RWPE1 (cell line): ENCODE data around the gene SYNE2.
A peak's percentile ranks its signal among the peaks of the same experiment; 100 is the strongest.

Experiments used
- CTCF ChIA-PET: fragments of 350-600 bp; sonication (Branson Sonifier 250); formaldehyde crosslinking; extraction: SDS; loops from one replicate; lab custom pipeline; 2021; lab: Yijun Ruan, JAX
- POLR2A ChIA-PET: fragments of 400-600 bp; formaldehyde crosslinking; extraction: SDS; loops from one replicate; lab custom pipeline; 2020; ENCODE audit warnings: antibody characterized with exemption; ENCODE audit not compliant: low non-redundant PET; lab: Yijun Ruan, JAX
- DNase-seq: peaks from one replicate; pipeline ENCODE4 v3.0.0; 2012; ENCODE audit warnings: low spot score
- H3K27ac ChIP-seq: fragments of 450-650 bp; 2 replicates; pipeline ENCODE4 v1.5.1; 2017
- TF ChIP-seq, protein P1 (sequence below): fragments of 450-650 bp; conservative IDR thresholded peaks from 2 replicates; pipeline ENCODE4 v1.5.1; 2017; ENCODE audit warnings: low read depth, mild to moderate bottlenecking

The SYNE2 gene

DNA sequence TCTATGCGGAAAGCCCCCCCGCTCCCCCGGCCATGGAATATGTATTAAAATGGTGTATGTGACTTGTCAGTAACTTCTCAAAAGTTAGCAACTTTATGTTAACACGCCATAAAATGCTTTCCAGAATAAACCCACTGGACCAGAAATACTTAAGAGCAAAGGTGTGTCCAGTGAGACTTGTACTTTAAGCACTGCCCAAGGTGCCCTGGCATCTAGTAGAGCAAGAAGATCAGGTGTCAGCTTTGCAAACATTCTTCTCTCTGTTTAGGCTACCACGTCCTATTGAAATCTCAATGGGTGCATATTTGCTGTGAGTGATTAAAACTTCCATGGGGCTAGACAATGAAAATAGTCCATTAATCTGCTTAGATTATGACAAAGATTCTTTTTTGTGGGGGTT is 240.1 kb downstream of the SYNE2 start:
- CTCF ChIA-PET: no interaction called here
- no peak overlapping the region for H3K27ac ChIP-seq
- no peak for DNase-seq
- TF ChIP-seq, protein P1, sequence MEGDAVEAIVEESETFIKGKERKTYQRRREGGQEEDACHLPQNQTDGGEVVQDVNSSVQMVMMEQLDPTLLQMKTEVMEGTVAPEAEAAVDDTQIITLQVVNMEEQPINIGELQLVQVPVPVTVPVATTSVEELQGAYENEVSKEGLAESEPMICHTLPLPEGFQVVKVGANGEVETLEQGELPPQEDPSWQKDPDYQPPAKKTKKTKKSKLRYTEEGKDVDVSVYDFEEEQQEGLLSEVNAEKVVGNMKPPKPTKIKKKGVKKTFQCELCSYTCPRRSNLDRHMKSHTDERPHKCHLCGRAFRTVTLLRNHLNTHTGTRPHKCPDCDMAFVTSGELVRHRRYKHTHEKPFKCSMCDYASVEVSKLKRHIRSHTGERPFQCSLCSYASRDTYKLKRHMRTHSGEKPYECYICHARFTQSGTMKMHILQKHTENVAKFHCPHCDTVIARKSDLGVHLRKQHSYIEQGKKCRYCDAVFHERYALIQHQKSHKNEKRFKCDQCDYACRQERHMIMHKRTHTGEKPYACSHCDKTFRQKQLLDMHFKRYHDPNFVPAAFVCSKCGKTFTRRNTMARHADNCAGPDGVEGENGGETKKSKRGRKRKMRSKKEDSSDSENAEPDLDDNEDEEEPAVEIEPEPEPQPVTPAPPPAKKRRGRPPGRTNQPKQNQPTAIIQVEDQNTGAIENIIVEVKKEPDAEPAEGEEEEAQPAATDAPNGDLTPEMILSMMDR: no peak
- POLR2A ChIA-PET: no interaction called here

DNA sequence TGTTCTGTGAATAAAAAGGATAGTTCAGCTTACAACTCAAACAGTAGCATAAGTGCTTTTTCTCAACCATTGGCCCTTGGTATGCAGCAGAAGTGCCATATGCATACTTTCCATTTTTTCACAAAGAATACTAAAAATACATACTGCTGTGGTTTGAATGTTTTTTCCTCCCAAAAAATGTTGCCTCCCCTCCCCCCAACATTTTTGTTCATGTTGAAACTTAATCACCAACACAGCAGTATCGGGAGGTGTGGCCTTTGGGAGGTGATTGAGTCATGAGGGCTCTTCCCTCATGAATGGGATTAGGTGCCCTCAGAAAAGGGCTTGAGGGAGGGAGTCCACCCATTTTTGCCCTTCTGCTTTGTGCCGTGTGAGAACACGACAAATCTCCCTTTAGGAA is 242.8 kb downstream of the SYNE2 start:
- ChIA-PET CTCF (no interaction called here), POLR2A (no interaction called here)
- no peak overlapping the region for H3K27ac ChIP-seq
- no peak for DNase-seq
- TF ChIP-seq, protein P1: no peak

DNA sequence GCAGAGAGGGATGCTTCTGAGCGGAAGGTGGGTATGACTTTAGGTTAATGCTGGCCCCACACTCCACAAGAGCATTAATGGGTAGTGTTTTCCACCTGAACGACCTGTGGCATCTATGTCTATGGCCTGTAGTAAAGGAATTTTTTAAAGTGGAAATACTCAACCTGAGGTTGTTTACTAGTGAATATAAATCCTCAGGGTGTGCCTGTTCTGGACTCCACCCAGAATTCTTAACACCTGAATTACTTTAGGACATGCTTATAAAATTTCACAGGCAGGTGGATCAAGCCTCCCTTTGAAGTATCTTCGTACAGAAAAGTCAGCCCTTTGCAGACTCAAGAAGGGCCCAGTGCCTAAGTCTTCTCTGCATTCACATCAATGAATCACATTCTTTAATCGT is 245.3 kb downstream of the SYNE2 start:
- ChIA-PET POLR2A (no interaction called here), CTCF (no interaction called here)
- TF ChIP-seq, protein P1: no peak
- H3K27ac ChIP-seq: no peak overlapping the region
- DNase-seq: no peak

DNA sequence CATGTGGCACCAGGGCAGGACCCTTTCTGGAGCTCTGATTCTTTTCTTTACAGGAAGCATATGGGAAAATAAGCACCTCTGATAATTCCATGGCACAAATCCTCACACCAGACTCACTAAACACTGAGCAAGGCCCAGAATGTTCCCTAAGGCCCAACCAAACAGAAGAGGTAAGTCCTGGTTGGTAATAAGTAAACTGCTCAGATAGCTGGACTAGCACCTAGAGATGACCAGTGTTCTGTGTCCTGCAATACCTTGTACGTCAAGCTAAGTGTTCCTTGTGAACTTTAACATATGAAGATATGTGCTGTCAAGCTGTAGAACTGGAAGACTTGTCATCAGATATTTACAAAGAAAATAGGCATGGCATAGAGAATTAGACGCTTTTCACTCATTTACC is 254.6 kb downstream of the SYNE2 start:
- ChIA-PET POLR2A (no interaction called here), CTCF (no interaction called here)
- TF ChIP-seq, protein P1: no peak
- DNase-seq: no peak
- H3K27ac ChIP-seq: no peak overlapping the region

DNA sequence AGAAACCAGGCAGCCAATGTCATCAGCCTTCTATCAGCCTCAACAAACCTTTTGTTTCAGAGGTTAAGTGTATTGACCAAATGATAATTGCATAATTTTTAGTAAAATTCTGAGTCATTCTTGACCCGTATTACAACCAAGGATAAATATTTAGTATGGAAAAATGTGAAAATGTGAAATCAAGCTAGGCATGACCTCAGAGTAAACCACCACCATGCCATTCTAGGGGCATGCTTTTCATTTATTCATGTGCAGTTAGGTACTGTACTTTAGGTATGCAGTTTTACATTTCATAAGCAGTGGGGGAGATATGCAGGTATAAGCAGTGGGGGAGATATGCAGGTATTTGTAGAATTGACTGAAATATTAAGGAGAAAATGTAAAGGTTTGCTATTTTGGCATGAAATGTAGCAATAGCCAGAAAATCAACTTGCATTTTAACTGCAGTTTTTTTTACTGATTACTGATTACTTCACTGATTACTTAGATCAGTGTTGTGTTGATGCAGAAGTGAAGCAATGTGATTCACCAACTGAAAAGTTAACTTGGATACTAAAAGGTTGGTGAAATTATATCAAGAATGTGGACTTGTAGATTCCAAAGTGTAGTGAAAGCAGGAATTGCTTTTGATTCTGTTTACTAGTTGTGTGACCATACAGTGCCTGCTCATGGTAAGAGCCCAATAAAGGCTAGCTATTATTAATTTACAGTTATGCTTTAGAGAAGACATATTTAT is 257.2 kb downstream of the SYNE2 start:
- POLR2A ChIA-PET: no interaction called here
- H3K27ac ChIP-seq: no peak overlapping the region
- DNase-seq: no peak
- TF ChIP-seq, protein P1: no peak
- CTCF ChIA-PET: interaction anchor here (0.6 to 0.7 kb wide), 3 partner anchors 16 to 309 kb away, joined by 3 to 5 read pairs (median 5); no protein-coding TSS in a partner anchor

DNA sequence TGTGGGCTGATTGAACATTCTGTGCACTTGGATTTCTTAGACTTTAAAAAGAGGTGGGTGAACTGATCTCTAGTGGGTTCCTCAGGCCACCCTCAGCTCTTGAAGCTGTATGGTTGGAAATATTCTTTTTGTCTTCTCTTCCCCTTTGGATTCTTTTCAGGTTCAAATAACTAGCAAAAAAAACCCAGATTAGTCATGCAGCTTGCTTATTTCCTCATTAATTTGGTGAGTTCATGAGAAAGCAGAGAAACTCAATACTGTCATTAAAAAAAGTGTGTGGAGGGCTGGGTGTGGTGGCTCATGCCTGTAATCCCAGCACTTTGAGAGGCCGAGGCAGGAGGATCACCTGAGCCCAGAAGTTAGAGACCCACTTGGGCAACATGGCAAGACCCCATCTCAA is 258.0 kb downstream of the SYNE2 start:
- DNase-seq: no peak

More for the DNA sequence above, 258.0 kb downstream of the SYNE2 start:
- TF ChIP-seq, protein P1: no peak
- H3K27ac ChIP-seq: peak overlapping the region; percentile 55
- POLR2A ChIA-PET: no interaction called here
- CTCF ChIA-PET: interaction anchor here (0.6 to 0.7 kb wide), 4 partner anchors 17 to 1046 kb away, joined by 3 to 10 read pairs (median 5); no protein-coding TSS in a partner anchor
